ENCODE results near the gene LGALS9. TPM values are rescaled to one million over a fixed set of nuclear protein-coding genes. Genes with fewer than 3 reads are reported as not detected.
"Not testable (repeated sequence)": the region's sequence is repeated elsewhere in the genome, so short reads cannot be mapped to it uniquely, and the experiment has no call there.

Gene LGALS9
- total and polyA plus RNA-seq, 4 donors = 19.8 to 228 (median 116) TPM

DNA sequence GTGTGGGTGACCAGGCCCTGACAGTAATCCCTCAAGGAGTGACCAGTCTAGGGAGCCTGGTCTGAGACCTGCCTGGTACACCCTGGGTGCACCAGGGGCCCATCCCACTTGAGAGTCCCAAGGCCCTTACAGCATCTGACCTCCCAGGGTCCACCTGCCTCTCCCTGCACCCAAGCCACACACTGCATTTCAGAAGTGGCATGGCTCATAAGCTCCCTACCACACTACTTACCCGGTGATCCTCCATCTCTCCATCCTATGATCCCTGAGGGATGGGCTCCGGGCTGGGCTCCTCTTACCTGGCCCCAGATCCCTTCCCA lies 40.6 kb downstream of the LGALS9 start:
- ATAC-seq (ENCODE audit: insufficient read depth, low FRiP score) = no peak
- peaks cover 0 to 1% (median 0%) of the 10 kb centered on the region in 4 donors for H3K9me3 ChIP-seq (ENCODE audit: control insufficient read depth in 4 of 4, insufficient read depth in 3 of 4, low read length in 3 of 4)
- H3K36me3 ChIP-seq (ENCODE audit: control insufficient read depth in 4 of 4, insufficient read depth in 4 of 4, low read length in 4 of 4) = no peaks in the 10 kb centered on the region
- H3K27me3 ChIP-seq (ENCODE audit: control insufficient read depth in 3 of 3, insufficient read depth in 3 of 3, low read length in 2 of 3) = no peaks in the 10 kb centered on the region
- TF ChIP-seq, protein P1, sequence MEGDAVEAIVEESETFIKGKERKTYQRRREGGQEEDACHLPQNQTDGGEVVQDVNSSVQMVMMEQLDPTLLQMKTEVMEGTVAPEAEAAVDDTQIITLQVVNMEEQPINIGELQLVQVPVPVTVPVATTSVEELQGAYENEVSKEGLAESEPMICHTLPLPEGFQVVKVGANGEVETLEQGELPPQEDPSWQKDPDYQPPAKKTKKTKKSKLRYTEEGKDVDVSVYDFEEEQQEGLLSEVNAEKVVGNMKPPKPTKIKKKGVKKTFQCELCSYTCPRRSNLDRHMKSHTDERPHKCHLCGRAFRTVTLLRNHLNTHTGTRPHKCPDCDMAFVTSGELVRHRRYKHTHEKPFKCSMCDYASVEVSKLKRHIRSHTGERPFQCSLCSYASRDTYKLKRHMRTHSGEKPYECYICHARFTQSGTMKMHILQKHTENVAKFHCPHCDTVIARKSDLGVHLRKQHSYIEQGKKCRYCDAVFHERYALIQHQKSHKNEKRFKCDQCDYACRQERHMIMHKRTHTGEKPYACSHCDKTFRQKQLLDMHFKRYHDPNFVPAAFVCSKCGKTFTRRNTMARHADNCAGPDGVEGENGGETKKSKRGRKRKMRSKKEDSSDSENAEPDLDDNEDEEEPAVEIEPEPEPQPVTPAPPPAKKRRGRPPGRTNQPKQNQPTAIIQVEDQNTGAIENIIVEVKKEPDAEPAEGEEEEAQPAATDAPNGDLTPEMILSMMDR (IDR thresholded peaks at IDR 0.05; ENCODE audit: control extremely low read depth, extremely low read depth) = no peak
- WGBS, 2 donors = 92 to 100% methylated on average over 2 of the region's 2 CpGs
- H3K27ac ChIP-seq (ENCODE audit: low read depth in 1 of 2, low read length in 1 of 2) = no peak overlapping the region
- no peak overlapping the region for H3K4me3 ChIP-seq
- no peak for DNase-seq
- H3K4me1 ChIP-seq (ENCODE audit: control insufficient read depth in 5 of 5, insufficient read depth in 5 of 5, low read length in 5 of 5) = no peaks in the 10 kb centered on the region
- H3K9ac ChIP-seq (ENCODE audit: insufficient read depth in 1 of 2, low read length in 2 of 2) = no peak overlapping the region

DNA sequence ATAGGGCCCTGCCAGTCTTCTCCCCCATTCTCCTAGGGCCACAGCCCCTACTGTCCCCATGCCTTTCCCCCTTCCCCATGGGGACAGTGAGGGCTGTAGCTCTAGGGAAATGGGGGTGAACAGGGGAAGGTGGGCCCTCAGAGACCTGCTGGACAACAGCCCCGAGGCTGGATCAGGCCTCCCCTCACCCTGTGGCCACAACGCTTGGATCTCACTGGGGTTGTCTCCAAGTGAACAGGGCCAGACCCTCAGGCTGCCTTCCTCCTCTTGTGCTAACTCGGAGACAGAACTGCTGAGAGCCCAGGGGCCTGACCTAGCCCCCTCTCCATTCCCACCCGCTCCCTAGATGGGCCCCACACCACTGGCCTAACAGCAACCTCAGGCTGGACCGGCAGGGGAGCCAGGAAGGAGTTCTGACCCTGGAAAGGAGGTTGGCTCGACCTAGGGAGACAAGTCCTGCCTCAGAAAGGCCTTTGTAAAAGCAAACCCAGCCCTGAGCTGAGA lies 41.0 kb downstream of the LGALS9 start:
- H3K27me3 ChIP-seq (ENCODE audit: control insufficient read depth in 3 of 3, insufficient read depth in 3 of 3, low read length in 2 of 3); H3K4me3 ChIP-seq; H3K36me3 ChIP-seq (ENCODE audit: control insufficient read depth in 4 of 4, insufficient read depth in 4 of 4, low read length in 4 of 4); DNase-seq; H3K9ac ChIP-seq (ENCODE audit: insufficient read depth in 1 of 2, low read length in 2 of 2); H3K4me1 ChIP-seq (ENCODE audit: control insufficient read depth in 5 of 5, insufficient read depth in 5 of 5, low read length in 5 of 5); H3K27ac ChIP-seq (ENCODE audit: low read depth in 1 of 2, low read length in 1 of 2); H3K9me3 ChIP-seq (ENCODE audit: control insufficient read depth in 4 of 4, insufficient read depth in 3 of 4, low read length in 3 of 4); ATAC-seq (ENCODE audit: insufficient read depth, low FRiP score): not testable (repeated sequence)
- whole genome bisulfite sequencing, 2 donors = 69 to 77% methylated on average over 6 of the region's 6 CpGs

DNA sequence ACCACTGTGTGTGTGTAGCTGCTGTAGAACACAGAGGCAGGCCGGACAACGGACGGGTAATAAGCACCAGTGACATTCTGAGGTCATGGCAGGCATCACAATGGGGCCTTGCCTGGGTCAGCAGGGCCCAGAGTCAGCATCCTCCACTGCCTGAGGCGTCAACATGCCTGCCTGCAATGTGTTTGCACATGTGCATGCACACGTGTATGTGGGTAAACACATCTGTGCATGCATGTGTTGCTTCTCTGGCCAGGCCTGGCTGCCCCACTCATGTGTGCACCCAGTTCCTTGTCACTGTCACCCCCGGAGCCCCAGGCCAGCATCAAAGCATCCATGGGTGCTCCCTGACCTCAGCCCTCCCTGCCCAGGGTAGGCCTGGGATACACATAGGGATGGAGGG lies 43.3 kb downstream of the LGALS9 start:
- Histone ChIP-seq H3K9me3 (ENCODE audit: control insufficient read depth in 4 of 4, insufficient read depth in 3 of 4, low read length in 3 of 4) (peaks cover 0 to 1% (median 0%) of the 10 kb centered on the region in 4 donors), H3K36me3 (ENCODE audit: control insufficient read depth in 4 of 4, insufficient read depth in 4 of 4, low read length in 4 of 4) (no peaks in the 10 kb centered on the region), H3K27ac (ENCODE audit: low read depth in 1 of 2, low read length in 1 of 2) (no peak overlapping the region), H3K4me3 (no peak overlapping the region), H3K9ac (ENCODE audit: insufficient read depth in 1 of 2, low read length in 2 of 2) (no peak overlapping the region), H3K27me3 (ENCODE audit: control insufficient read depth in 3 of 3, insufficient read depth in 3 of 3, low read length in 2 of 3) (no peaks in the 10 kb centered on the region), H3K4me1 (ENCODE audit: control insufficient read depth in 5 of 5, insufficient read depth in 5 of 5, low read length in 5 of 5) (no peaks in the 10 kb centered on the region)
- DNase-seq (no peak), ATAC-seq (ENCODE audit: insufficient read depth, low FRiP score) (no peak)
- TF ChIP-seq, protein P1 (IDR thresholded peaks at IDR 0.05; ENCODE audit: control extremely low read depth, extremely low read depth) = no peak
- 90 to 96% methylated on average over 6 of the region's 6 CpGs for WGBS, 2 donors

DNA sequence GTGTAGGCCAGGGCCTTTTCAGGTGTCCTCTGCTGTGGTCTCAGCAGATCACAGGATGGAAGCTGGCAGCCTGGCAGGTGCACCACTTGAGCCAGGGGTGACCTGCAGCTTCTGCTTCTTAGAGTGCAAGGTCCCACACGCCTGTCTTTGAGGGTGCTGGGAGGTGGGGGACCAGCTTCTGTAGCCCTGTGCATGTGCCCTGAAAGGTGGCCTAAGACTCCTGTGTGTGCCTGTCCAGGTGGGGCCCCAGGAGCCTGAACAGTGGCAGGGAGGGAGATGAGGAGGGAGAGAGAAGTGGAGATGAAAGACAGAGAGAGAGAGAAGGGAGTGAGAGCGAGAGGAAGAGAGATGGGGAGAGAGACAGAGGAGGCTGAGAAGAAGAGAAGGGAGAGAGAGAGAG lies 46.2 kb downstream of the LGALS9 start:
- DNase-seq = no peak
- Histone ChIP-seq H3K9ac (ENCODE audit: insufficient read depth in 1 of 2, low read length in 2 of 2) (no peak overlapping the region), H3K27me3 (ENCODE audit: control insufficient read depth in 3 of 3, insufficient read depth in 3 of 3, low read length in 2 of 3) (peaks cover 0 to 2% (median 0%) of the 10 kb centered on the region in 3 donors), H3K4me3 (no peak overlapping the region), H3K9me3 (ENCODE audit: control insufficient read depth in 4 of 4, insufficient read depth in 3 of 4, low read length in 3 of 4) (peaks cover 0 to 1% (median 0%) of the 10 kb centered on the region in 4 donors), H3K36me3 (ENCODE audit: control insufficient read depth in 4 of 4, insufficient read depth in 4 of 4, low read length in 4 of 4) (no peaks in the 10 kb centered on the region), H3K4me1 (ENCODE audit: control insufficient read depth in 5 of 5, insufficient read depth in 5 of 5, low read length in 5 of 5) (no peaks in the 10 kb centered on the region), H3K27ac (ENCODE audit: low read depth in 1 of 2, low read length in 1 of 2) (no peak overlapping the region)
- no peak for ATAC-seq (ENCODE audit: insufficient read depth, low FRiP score)
- TF ChIP-seq, protein P1 (IDR thresholded peaks at IDR 0.05; ENCODE audit: control extremely low read depth, extremely low read depth) = no peak
- 79 to 83% methylated on average over 2 of the region's 2 CpGs for WGBS, 2 donors

DNA sequence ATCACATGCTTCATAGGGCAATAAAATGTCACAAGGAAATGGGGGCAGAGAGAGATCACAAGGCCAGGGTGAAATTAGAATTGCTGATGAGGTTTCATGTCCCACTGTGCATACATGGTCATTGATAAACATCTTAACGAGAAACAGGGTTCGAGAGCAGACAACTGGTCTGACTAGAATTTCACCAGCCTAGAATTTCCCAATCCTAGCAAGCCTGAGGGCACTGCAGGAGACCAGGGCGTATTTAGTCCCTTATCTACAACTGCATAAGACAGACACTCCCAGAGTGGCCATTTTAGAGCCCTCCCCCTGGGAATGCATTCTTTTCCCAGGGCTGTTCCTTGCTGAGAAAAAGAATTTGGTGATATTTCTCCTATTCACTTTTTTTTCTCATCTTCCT lies 55.3 kb downstream of the LGALS9 start:
- not testable (repeated sequence) for H3K9me3 ChIP-seq (ENCODE audit: control insufficient read depth in 4 of 4, insufficient read depth in 3 of 4, low read length in 3 of 4); H3K4me1 ChIP-seq (ENCODE audit: control insufficient read depth in 5 of 5, insufficient read depth in 5 of 5, low read length in 5 of 5); H3K4me3 ChIP-seq; H3K27me3 ChIP-seq (ENCODE audit: control insufficient read depth in 3 of 3, insufficient read depth in 3 of 3, low read length in 2 of 3); H3K27ac ChIP-seq (ENCODE audit: low read depth in 1 of 2, low read length in 1 of 2); H3K9ac ChIP-seq (ENCODE audit: insufficient read depth in 1 of 2, low read length in 2 of 2); DNase-seq; H3K36me3 ChIP-seq (ENCODE audit: control insufficient read depth in 4 of 4, insufficient read depth in 4 of 4, low read length in 4 of 4); ATAC-seq (ENCODE audit: insufficient read depth, low FRiP score)
- WGBS, 2 donors = 72% methylated on average over 3 of the region's 3 CpGs

Measured in lung (tissue), 12 donors.